Right ventricle myocardium superior (tissue), 1 donor: Measurements from ENCODE around the gene CDHR1. TPM values are rescaled to one million over a fixed set of nuclear protein-coding genes. Genes with fewer than 3 reads are reported as not detected.
A peak's percentile ranks its signal among the peaks of the same experiment; 100 is the strongest.

Experiments used
- ATAC-seq: fragments of 200-7000 bp; cut with Tn5 transposase; one replicate; pipeline ENCODE4 v1.9.1; 2020; ENCODE audit warnings: mild to moderate bottlenecking; ENCODE audit not compliant: poor library complexity
- DNase-seq: peaks from one replicate; pipeline ENCODE4 v3.0.0-alpha.2; 2020
- intact Hi-C: fragments of 100-400 bp; cut with DNase I; formaldehyde crosslinking; loops from one replicate; pipeline ENCODE4 v1.11.2; 2022
- total RNA-seq: library from RNA; stranded (reverse); fragmentation: NEBNext Ultra II Directional; extraction: Animal tissue kit (Norgen Biotek cat#: 25700); gene quantifications from one replicate; pipeline ENCODE4 v1.2.1, GENCODE V29; 2021
- donor health status: DM: no; HTN: yes; CAD: no; lungs with severe emphysema.

CDHR1 gene
- total RNA-seq, 1 donor from 2014 or later, result 0.32 TPM

- DNase-seq (no peak), ATAC-seq (no peak)
- intact Hi-C loops, result no loop called here
Observed at GRCh38 chr10:84193846-84194423, 402 bp upstream of the CDHR1 start.

- intact Hi-C loops, result no loop called here
- ATAC-seq (no peak), DNase-seq (no peak)
Observed at GRCh38 chr10:84195044-84195830, 900 bp downstream of the CDHR1 start.

- intact Hi-C loops, result no loop called here
- DNase-seq, result no peak
- no peak for ATAC-seq
Observed at GRCh38 chr10:84196083-84196482, 1.7 kb downstream of the CDHR1 start.

- ATAC-seq (peak; percentile 86), DNase-seq (peak; percentile 65)
- intact Hi-C loops, result no loop called here
Observed at GRCh38 chr10:84196941-84197340, 2.6 kb downstream of the CDHR1 start.

- intact Hi-C loops, result no loop called here
- ATAC-seq (no peak), DNase-seq (no peak)
Observed at GRCh38 chr10:84197643-84198042, 3.3 kb downstream of the CDHR1 start.

GRCh38 chr10:84198206-84198915 is 4.0 kb downstream of the CDHR1 start:
- DNase-seq (no peak), ATAC-seq (no peak)
- intact Hi-C loops, result no loop called here

GRCh38 chr10:84200537-84201243 is 6.4 kb downstream of the CDHR1 start:
- ATAC-seq (no peak), DNase-seq (no peak)
- intact Hi-C loops, result no loop called here

- DNase-seq (no peak), ATAC-seq (no peak)
- intact Hi-C loops, result no loop called here
Observed at GRCh38 chr10:84201244-84201606, 6.9 kb downstream of the CDHR1 start.

- intact Hi-C loops, result no loop called here
- no peak for DNase-seq
- no peak for ATAC-seq
Observed at GRCh38 chr10:84201682-84202081, 7.3 kb downstream of the CDHR1 start.

- DNase-seq (no peak), ATAC-seq (no peak)
- intact Hi-C loops, result no loop called here
Observed at GRCh38 chr10:84202349-84202748, 8.0 kb downstream of the CDHR1 start.

- no peak for ATAC-seq
- intact Hi-C loops, result loop anchor here (2.0 kb wide), 1 partner anchor 55 kb away; no protein-coding TSS in a partner anchor
- no peak for DNase-seq
Observed at GRCh38 chr10:84204122-84204521, 9.8 kb downstream of the CDHR1 start.

GRCh38 chr10:84204610-84205009 is 10.3 kb downstream of the CDHR1 start:
- DNase-seq (no peak), ATAC-seq (no peak)
- intact Hi-C loops, result loop anchor here (2.0 kb wide), 1 partner anchor 56 kb away; no protein-coding TSS in a partner anchor

- ATAC-seq (peak; percentile 82), DNase-seq (peak; percentile 67)
- intact Hi-C loops, result loop anchor here (2.0 kb wide), 1 partner anchor 56 kb away; no protein-coding TSS in a partner anchor
Observed at GRCh38 chr10:84205049-84205852, 10.9 kb downstream of the CDHR1 start.

- no peak for DNase-seq
Observed at GRCh38 chr10:84205853-84206525, 11.7 kb downstream of the CDHR1 start.

GRCh38 chr10:84208023-84208422 is 13.7 kb downstream of the CDHR1 start:
- ATAC-seq, result no peak
- intact Hi-C loops, result no loop called here

More at GRCh38 chr10:84205853-84206525, 11.7 kb downstream of the CDHR1 start:
- intact Hi-C loops, result loop anchor here (2.0 kb wide), 1 partner anchor 57 kb away; no protein-coding TSS in a partner anchor
- ATAC-seq, result no peak

GRCh38 chr10:84211566-84211965 is 17.2 kb downstream of the CDHR1 start:
- intact Hi-C loops, result no loop called here
- no peak for DNase-seq
- no peak for ATAC-seq

More at GRCh38 chr10:84208023-84208422, 13.7 kb downstream of the CDHR1 start:
- DNase-seq, result no peak

GRCh38 chr10:84212014-84212413 is 17.7 kb downstream of the CDHR1 start:
- intact Hi-C loops, result no loop called here
- DNase-seq, result no peak
- ATAC-seq, result no peak

GRCh38 chr10:84213076-84213475 is 18.7 kb downstream of the CDHR1 start:
- intact Hi-C loops, result no loop called here
- ATAC-seq (no peak), DNase-seq (no peak)
